Measurements from ENCODE around the gene TTC3. TPM values are rescaled to one million over a fixed set of nuclear protein-coding genes. Genes with fewer than 3 reads are reported as not detected.

TTC3 gene
- total RNA-seq, 2 donors from 2014 or later = 169 to 201 TPM

GRCh38 chr21:37193006-37193405 lies 120.0 kb downstream of the TTC3 start:
- Histone ChIP-seq H3K27me3 (replicated peaks; ENCODE audit: insufficient read depth) (no peaks in the 10 kb centered on the region), H3K36me3 (peaks cover 0 to 5% of the 10 kb centered on the region in 2 donors), H3K4me1 (replicated peaks) (no peaks in the 10 kb centered on the region), H3K27ac (no peak overlapping the region), H3K4me3 (no peak overlapping the region), H3K9me3 (no peaks in the 10 kb centered on the region)
- WGBS = 72% methylated on average over 4 of the region's 4 CpGs
- TF ChIP-seq POLR2AphosphoS5 (IDR thresholded peaks at IDR 0.05) (no peak), POLR2A (IDR thresholded peaks at IDR 0.05) (no peak), CTCF (IDR thresholded peaks at IDR 0.05) (no peak)
- intact Hi-C loops (cut with DNase I) = no loop called here
- no peak for DNase-seq (ENCODE audit: low spot score)

GRCh38 chr21:37193676-37194075 lies 120.6 kb downstream of the TTC3 start:
- 93% methylated on average over 6 of the region's 6 CpGs for WGBS
- Histone ChIP-seq H3K27me3 (replicated peaks; ENCODE audit: insufficient read depth) (no peaks in the 10 kb centered on the region), H3K4me3 (no peak overlapping the region), H3K36me3 (peaks cover 0 to 5% of the 10 kb centered on the region in 2 donors), H3K27ac (no peak overlapping the region), H3K9me3 (no peaks in the 10 kb centered on the region), H3K4me1 (replicated peaks) (no peaks in the 10 kb centered on the region)
- DNase-seq (ENCODE audit: low spot score) = no peak
- no peak for TF ChIP-seq POLR2AphosphoS5 (IDR thresholded peaks at IDR 0.05)
- intact Hi-C loops (cut with DNase I) = no loop called here

GRCh38 chr21:37195059-37195458 lies 122.0 kb downstream of the TTC3 start:
- no peak overlapping the region for H3K27ac ChIP-seq
- TF ChIP-seq POLR2AphosphoS5 (IDR thresholded peaks at IDR 0.05) (no peak), CTCF (IDR thresholded peaks at IDR 0.05) (no peak), POLR2A (IDR thresholded peaks at IDR 0.05) (no peak)
- no peaks in the 10 kb centered on the region for H3K27me3 ChIP-seq (replicated peaks; ENCODE audit: insufficient read depth)
- peaks cover 0 to 5% of the 10 kb centered on the region in 2 donors for H3K36me3 ChIP-seq
- no peak overlapping the region for H3K4me3 ChIP-seq
- DNase-seq (ENCODE audit: low spot score) = no peak
- no peaks in the 10 kb centered on the region for H3K4me1 ChIP-seq (replicated peaks)
- no peaks in the 10 kb centered on the region for H3K9me3 ChIP-seq
- intact Hi-C loops (cut with DNase I) = no loop called here
- 67% methylated on average over 3 of the region's 3 CpGs for WGBS

- Histone ChIP-seq H3K27me3 (replicated peaks; ENCODE audit: insufficient read depth) (no peaks in the 10 kb centered on the region), H3K36me3 (peaks cover 0 to 5% of the 10 kb centered on the region in 2 donors), H3K9me3 (no peaks in the 10 kb centered on the region), H3K4me3 (no peak overlapping the region), H3K4me1 (replicated peaks) (no peaks in the 10 kb centered on the region), H3K27ac (no peak overlapping the region)
- intact Hi-C loops (cut with DNase I) = no loop called here
- WGBS = 92% methylated on average over 15 of the region's 15 CpGs
- no peak for DNase-seq (ENCODE audit: low spot score)
- TF ChIP-seq CTCF (IDR thresholded peaks at IDR 0.05) = no peak
- TF ChIP-seq POLR2A (IDR thresholded peaks at IDR 0.05) = no peak
- TF ChIP-seq POLR2AphosphoS5 (IDR thresholded peaks at IDR 0.05) = no peak
These were observed 122.6 kb downstream of the TTC3 start for GRCh38 chr21:37195610-37196009.

GRCh38 chr21:37196847-37197246 lies 123.8 kb downstream of the TTC3 start:
- intact Hi-C loops (cut with DNase I) = no loop called here
- 89% methylated on average over 8 of the region's 8 CpGs for WGBS
- DNase-seq (ENCODE audit: low spot score) = no peak
- H3K36me3 ChIP-seq = peaks cover 0 to 5% of the 10 kb centered on the region in 2 donors
- no peaks in the 10 kb centered on the region for H3K27me3 ChIP-seq (replicated peaks; ENCODE audit: insufficient read depth)
- H3K4me3 ChIP-seq = no peak overlapping the region
- TF ChIP-seq POLR2AphosphoS5 (IDR thresholded peaks at IDR 0.05) (no peak), CTCF (IDR thresholded peaks at IDR 0.05) (no peak), POLR2A (IDR thresholded peaks at IDR 0.05) (no peak)
- no peaks in the 10 kb centered on the region for H3K9me3 ChIP-seq
- no peaks in the 10 kb centered on the region for H3K4me1 ChIP-seq (replicated peaks)
- H3K27ac ChIP-seq = no peak overlapping the region

All from prostate gland (tissue), 2 donors.